Measurements from ENCODE around the gene DRD2.

The DRD2 gene

GRCh38 chr11:113397212-113397611 is 78.0 kb downstream of the DRD2 start:
- no peak for DNase-seq

DNA sequence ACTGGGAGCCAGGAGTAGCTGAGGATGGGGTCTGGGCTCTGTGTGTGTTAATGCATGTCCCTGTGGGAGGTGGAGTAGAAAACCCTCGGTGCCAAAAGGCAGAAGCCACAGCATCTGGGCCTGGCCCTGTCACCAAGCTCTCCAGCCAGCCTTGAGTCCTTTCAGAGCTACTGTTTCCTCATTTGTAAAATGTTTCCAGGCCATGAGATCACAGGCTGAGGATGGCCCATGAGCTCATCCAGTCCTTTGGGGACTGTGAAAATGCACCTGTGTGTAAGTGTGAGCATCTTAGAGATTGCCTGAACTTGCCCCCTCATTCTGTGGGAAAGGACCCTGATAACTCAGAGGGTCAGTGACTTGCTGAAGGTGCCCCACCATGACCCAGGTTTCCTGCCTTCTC is 78.5 kb downstream of the DRD2 start:
- DNase-seq, result no peak

- DNase-seq, result no peak
These were observed 79.3 kb downstream of the DRD2 start for GRCh38 chr11:113395782-113396336.

DNA sequence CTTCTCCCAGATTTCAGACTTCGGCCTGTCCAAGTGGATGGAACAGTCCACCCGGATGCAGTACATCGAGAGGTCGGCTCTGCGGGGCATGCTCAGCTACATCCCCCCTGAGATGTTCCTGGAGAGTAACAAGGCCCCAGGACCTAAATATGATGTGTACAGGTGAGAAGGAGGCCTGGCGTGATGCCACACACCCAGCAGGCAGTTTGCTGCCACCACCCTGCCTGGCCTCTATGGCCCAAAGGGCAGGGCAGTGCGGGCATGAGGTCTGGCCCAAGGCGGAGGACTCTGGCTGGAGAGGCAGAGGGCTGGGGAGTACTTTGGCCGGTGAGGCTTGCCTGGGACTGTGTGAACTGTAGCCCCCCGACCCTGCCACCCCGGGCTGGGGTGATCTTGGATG is 80.3 kb downstream of the DRD2 start:
- no peak for DNase-seq

GRCh38 chr11:113393501-113393985 is 81.7 kb downstream of the DRD2 start:
- no peak for DNase-seq

DNA sequence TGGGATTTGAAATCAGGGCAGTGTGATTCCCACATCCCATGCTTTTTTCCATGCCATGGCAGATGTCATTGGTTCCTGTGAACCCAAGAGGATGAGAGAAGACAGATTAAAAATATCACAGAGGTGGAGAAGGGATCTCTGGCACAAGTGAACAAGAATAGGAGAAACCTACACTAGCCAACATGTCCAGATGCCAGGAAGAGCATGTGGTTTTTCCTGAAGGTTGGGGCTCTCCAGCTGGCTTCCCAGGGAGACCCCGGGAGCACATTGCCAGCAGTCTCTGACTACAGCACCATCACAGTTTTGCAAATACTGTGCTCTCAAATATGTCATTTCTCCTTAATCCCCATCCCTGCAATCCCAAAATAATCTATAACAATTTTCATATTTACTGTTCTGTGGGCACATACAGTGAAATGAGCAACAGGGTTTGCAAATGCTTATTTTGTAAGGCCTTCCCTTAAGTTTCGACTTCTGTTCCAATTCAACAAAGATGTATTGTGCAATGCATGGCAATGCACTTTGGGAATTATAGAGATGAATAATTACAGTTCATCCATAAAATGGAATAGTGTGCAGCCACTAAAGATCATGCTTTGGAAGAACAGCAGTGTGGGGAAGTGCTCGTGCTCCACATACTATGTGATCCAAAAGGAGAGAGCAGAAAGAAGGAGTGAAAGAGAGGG is 82.8 kb downstream of the DRD2 start:
- no peak for DNase-seq

DNA sequence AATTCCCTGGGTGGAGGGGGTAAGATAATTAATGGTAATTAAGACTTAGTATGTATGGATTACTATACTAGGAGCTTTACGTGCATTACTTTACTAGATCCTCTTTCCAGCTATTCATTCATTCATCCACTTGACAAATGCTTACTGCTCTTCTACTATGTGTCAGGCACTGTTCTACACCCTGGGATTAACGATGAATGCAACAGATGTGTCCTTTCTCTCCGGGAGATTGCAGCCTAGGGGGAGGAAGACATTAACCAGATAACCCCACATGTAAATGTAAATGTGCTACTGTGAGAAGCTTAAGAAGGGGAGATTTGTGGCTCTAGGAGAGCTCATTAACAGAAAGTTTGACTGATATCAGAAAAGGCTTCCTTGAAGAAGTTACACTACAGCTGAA is 85.9 kb downstream of the DRD2 start:
- no peak for DNase-seq

- DNase-seq, result no peak
These were observed 87.5 kb downstream of the DRD2 start, which contains the start of gene ANKK1 for GRCh38 chr11:113387605-113388211. ANKK1 (plus strand) TSS chr11:113387779; CDS start chr11:113387885, 106 bp downstream.

DNA sequence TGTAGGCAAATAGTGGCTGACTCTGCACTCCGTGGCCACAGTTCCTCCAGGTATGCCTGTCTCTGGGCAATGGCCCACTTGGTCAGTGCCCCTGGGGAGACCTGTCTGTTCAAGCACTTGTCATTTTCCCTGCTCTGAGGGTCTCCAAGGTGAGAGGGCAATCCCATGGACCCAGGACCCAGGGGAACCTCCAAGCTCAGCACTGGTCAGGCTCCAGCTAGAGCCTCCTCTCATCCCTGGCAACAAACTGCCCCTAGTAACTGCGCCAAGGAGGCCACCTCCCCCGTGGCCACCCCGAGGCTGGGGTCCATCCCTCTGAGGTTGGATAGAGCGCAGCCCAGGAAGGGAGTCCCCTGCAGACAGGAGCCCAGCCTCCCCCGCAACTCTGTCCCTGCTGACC is 88.3 kb downstream of the DRD2 start:
- no peak for DNase-seq

DNA sequence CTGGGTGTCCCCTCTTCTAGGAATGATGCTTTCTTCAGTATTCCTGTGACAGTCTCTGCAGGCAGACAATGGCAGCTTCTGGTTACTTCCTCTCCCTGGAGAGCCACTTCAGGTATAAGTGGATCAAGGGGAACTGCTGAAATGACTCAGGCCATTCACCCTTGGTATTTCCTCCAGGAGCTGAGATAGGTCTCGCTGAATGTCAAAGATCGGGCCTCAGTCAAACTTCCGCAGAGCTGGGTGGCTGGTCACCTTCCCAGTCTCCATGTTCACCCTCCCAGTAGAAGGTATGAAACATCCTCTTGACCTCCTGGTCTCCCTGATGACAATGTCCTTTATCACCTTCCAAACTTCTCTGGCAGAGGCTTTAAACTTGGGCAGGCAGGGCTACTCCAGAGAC is 89.4 kb downstream of the DRD2 start:
- DNase-seq, result no peak

- DNase-seq, result no peak
These were observed 90.6 kb downstream of the DRD2 start for GRCh38 chr11:113384551-113384950.

DNA sequence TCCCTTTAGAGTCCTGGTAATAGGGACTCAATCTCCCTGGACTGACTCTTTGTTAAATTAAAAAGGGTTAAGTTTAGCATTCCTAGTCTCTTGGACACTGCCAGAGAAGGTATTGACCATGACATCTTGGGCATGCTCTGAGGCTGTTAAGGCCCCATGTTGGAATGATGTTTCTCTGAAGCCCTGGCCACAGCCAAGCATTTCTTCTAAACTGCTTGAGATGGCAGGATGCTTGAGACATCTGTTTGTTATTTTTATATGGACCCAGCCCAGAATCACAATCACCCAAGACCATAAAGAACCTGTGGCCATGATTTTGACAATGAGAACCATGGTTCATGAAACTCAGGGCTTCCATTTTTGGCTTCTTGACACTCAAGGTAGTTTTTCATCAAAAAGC is 93.1 kb downstream of the DRD2 start:
- no peak for DNase-seq

DNA sequence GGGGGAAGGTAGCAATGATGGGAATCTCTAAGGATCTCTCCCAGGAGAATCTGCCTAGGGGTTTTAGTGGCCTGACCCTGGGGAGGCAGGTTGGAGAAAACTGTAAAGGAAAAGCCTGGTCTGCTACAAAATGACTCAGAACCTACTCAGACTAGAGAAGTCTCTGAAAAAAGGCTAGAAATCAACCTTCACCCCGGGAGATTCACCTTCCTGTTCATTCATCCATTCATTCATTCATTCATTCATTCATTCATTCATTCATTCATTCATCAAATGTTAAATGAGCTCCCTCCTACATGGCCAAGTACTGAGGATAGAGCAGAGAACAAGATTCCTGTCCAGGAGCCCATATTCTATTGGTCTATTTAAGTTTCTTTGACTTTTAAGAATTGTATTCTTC is 96.5 kb downstream of the DRD2 start:
- no peak for DNase-seq

GRCh38 chr11:113377681-113378412 is 97.4 kb downstream of the DRD2 start:
- no peak for DNase-seq

GRCh38 chr11:113376156-113376555 is 99.0 kb downstream of the DRD2 start:
- DNase-seq, result peak; percentile 73

- no peak for DNase-seq
These were observed 99.8 kb downstream of the DRD2 start for GRCh38 chr11:113375402-113375801.

GRCh38 chr11:113373981-113374560 is 101.1 kb downstream of the DRD2 start:
- no peak for DNase-seq

GRCh38 chr11:113373306-113373705 is 101.9 kb downstream of the DRD2 start:
- no peak for DNase-seq

GRCh38 chr11:113372309-113372708 is 102.9 kb downstream of the DRD2 start:
- peak; percentile 24 for DNase-seq

GRCh38 chr11:113370634-113371033 is 104.6 kb downstream of the DRD2 start:
- DNase-seq, result no peak

- DNase-seq, result no peak
These were observed 105.8 kb downstream of the DRD2 start for GRCh38 chr11:113369411-113369810.

DNA sequence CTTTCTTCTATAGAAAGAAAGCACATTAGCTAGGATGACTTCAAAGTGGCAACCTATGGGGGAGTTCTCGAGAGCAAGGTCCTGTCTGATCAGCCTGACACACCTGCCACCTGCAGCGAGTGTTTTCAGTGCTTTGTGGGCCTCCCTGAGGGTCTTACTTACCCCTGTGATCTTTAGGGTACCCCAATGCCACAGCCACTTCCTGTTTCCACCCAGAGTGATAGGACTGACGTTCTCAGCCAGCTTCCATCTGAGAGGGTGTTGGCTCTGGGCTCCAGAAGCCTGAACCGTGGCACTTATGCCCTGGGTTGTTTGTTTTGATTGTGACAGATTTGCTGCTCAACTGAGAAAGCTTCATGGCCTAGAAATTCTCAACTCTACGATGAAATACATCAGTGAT is 109.3 kb downstream of the DRD2 start:
- no peak for DNase-seq

- no peak for DNase-seq
These were observed 111.1 kb downstream of the DRD2 start for GRCh38 chr11:113363996-113364641.

All from hematopoietic multipotent progenitor cell treated with erythropoietin and hydrocortisone succinate and interleukin-3 and kit ligand, for 4 days (in vitro differentiated cells).